ENCODE results near the gene CNGA4.

Gene CNGA4

GRCh38 chr11:6238902-6239301, at the start of gene CNGA4:
Gene CNGA4, plus strand, starts transcription at chr11:6239089. Its CDS starts 118 bp downstream, at chr11:6239207.
- no peak within 1 kb of the TSS for H3K27ac Mint-ChIP-seq
- H3K36me3 Mint-ChIP-seq = no peaks in the 10 kb centered on the region
- peaks cover 11% of the 10 kb centered on the region for H3K4me1 Mint-ChIP-seq (ENCODE audit: low read depth)
- H3K9me3 Mint-ChIP-seq (ENCODE audit: low read depth) = no peaks in the 10 kb centered on the region
- H3K4me3 Mint-ChIP-seq = no peak within 1 kb of the TSS
- H3K27me3 Mint-ChIP-seq = peaks cover 4% of the 10 kb centered on the region

- Mint-ChIP-seq H3K36me3 (no peaks in the 10 kb centered on the region), H3K27ac (no peak overlapping the region), H3K4me3 (no peak overlapping the region), H3K4me1 (ENCODE audit: low read depth) (peaks cover 8% of the 10 kb centered on the region), H3K9me3 (ENCODE audit: low read depth) (no peaks in the 10 kb centered on the region), H3K27me3 (no peaks in the 10 kb centered on the region)
These were observed 47.1 kb upstream of the CNGA4 start for GRCh38 chr11:6191742-6192141.

- Mint-ChIP-seq H3K27ac (no peak overlapping the region), H3K4me3 (no peak overlapping the region), H3K4me1 (ENCODE audit: low read depth) (peaks cover 8% of the 10 kb centered on the region), H3K27me3 (no peaks in the 10 kb centered on the region), H3K9me3 (ENCODE audit: low read depth) (no peaks in the 10 kb centered on the region), H3K36me3 (no peaks in the 10 kb centered on the region)
These were observed 44.8 kb upstream of the CNGA4 start for GRCh38 chr11:6194065-6194581.

GRCh38 chr11:6196396-6196795, 42.5 kb upstream of the CNGA4 start:
- no peaks in the 10 kb centered on the region for H3K36me3 Mint-ChIP-seq
- no peaks in the 10 kb centered on the region for H3K27me3 Mint-ChIP-seq
- peaks cover 8% of the 10 kb centered on the region for H3K4me1 Mint-ChIP-seq (ENCODE audit: low read depth)
- no peak overlapping the region for H3K4me3 Mint-ChIP-seq
- no peak overlapping the region for H3K27ac Mint-ChIP-seq
- no peaks in the 10 kb centered on the region for H3K9me3 Mint-ChIP-seq (ENCODE audit: low read depth)

GRCh38 chr11:6197466-6198200, 41.3 kb upstream of the CNGA4 start:
- no peaks in the 10 kb centered on the region for H3K36me3 Mint-ChIP-seq

DNA sequence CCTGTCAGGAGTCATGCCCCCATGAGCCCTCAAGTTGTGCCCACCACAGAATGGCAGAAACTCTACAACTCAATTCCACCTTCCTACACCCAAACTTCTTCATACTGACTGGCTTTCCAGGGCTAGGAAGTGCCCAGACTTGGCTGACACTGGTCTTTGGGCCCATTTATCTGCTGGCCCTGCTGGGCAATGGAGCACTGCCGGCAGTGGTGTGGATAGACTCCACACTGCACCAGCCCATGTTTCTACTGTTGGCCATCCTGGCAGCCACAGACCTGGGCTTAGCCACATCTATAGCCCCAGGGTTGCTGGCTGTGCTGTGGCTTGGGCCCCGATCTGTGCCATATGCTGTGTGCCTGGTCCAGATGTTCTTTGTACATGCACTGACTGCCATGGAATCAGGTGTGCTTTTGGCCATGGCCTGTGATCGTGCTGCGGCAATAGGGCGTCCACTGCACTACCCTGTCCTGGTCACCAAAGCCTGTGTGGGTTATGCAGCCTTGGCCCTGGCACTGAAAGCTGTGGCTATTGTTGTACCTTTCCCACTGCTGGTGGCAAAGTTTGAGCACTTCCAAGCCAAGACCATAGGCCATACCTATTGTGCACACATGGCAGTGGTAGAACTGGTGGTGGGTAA, 39.6 kb upstream of the CNGA4 start, which contains the start of gene OR52W1:
OR52W1 (plus strand) TSS at position 51 of the 637 bp plus-strand sequence; CDS start at position 51, 0 bp downstream.
- Mint-ChIP-seq H3K4me1 (ENCODE audit: low read depth) (peaks cover 21% of the 10 kb centered on the region), H3K36me3 (no peaks in the 10 kb centered on the region), H3K27ac (no peak within 1 kb of the TSS), H3K4me3 (no peak within 1 kb of the TSS), H3K27me3 (no peaks in the 10 kb centered on the region), H3K9me3 (ENCODE audit: low read depth) (no peaks in the 10 kb centered on the region)

More at GRCh38 chr11:6197466-6198200, 41.3 kb upstream of the CNGA4 start:
- Mint-ChIP-seq H3K4me1 (ENCODE audit: low read depth) (peaks cover 8% of the 10 kb centered on the region), H3K4me3 (no peak overlapping the region), H3K9me3 (ENCODE audit: low read depth) (no peaks in the 10 kb centered on the region), H3K27me3 (no peaks in the 10 kb centered on the region), H3K27ac (no peak overlapping the region)

- H3K4me3 Mint-ChIP-seq = no peak overlapping the region
- no peaks in the 10 kb centered on the region for H3K27me3 Mint-ChIP-seq
- H3K9me3 Mint-ChIP-seq (ENCODE audit: low read depth) = no peaks in the 10 kb centered on the region
- H3K27ac Mint-ChIP-seq = no peak overlapping the region
- H3K36me3 Mint-ChIP-seq = peaks cover 3% of the 10 kb centered on the region
- peaks cover 29% of the 10 kb centered on the region for H3K4me1 Mint-ChIP-seq (ENCODE audit: low read depth)
These were observed 37.9 kb upstream of the CNGA4 start for GRCh38 chr11:6200975-6201374.

DNA sequence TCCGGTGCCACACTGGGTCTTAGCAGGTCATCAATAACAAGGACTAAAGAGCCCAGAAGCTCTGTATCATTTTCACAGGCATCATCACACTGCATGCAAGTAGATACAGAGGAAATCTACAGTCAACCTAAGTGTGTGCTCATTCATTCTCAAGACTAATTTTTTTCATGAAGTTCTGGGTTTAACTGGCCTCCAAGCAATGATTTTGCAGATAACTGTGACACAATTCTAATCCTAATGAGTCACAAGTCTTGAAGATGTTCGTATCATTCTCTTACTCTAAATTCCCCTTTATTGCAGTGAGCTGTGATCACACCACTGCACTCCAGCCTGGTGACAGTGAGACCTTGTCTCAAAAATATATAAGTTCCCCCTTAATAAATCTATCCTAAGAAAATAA, 37.4 kb upstream of the CNGA4 start:
- Mint-ChIP-seq H3K4me3 (no peak overlapping the region), H3K9me3 (ENCODE audit: low read depth) (no peaks in the 10 kb centered on the region), H3K36me3 (peaks cover 3% of the 10 kb centered on the region), H3K27ac (no peak overlapping the region), H3K4me1 (ENCODE audit: low read depth) (peaks cover 24% of the 10 kb centered on the region), H3K27me3 (no peaks in the 10 kb centered on the region)

DNA sequence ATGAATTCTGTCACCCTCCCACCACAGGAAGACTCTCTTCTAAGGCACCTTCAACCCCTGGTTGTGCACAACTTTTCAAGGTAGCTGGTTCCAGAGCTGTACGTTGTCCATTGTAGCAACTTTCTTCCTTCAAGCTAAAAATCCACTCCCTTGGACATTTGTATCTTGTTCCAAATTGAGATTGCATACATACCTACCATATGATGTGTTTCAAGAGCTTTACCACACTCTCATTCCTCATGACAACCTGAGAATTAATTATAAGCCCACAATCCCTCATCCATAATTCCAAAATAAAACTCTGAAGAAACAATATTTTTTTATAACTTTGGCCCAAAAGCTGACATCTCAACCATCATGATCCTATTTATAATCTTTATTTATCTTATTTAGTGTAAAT, 36.8 kb upstream of the CNGA4 start:
- peaks cover 5% of the 10 kb centered on the region for H3K36me3 Mint-ChIP-seq
- no peak overlapping the region for H3K4me3 Mint-ChIP-seq

GRCh38 chr11:6203327-6203726, 35.6 kb upstream of the CNGA4 start:
- Mint-ChIP-seq H3K36me3 (peaks cover 5% of the 10 kb centered on the region), H3K27me3 (no peaks in the 10 kb centered on the region), H3K27ac (no peak overlapping the region), H3K4me1 (ENCODE audit: low read depth) (peaks cover 22% of the 10 kb centered on the region), H3K9me3 (ENCODE audit: low read depth) (no peaks in the 10 kb centered on the region), H3K4me3 (no peak overlapping the region)

More for the DNA sequence above, 36.8 kb upstream of the CNGA4 start:
- H3K27me3 Mint-ChIP-seq = no peaks in the 10 kb centered on the region
- no peak overlapping the region for H3K27ac Mint-ChIP-seq
- H3K4me1 Mint-ChIP-seq (ENCODE audit: low read depth) = peaks cover 22% of the 10 kb centered on the region
- H3K9me3 Mint-ChIP-seq (ENCODE audit: low read depth) = no peaks in the 10 kb centered on the region

DNA sequence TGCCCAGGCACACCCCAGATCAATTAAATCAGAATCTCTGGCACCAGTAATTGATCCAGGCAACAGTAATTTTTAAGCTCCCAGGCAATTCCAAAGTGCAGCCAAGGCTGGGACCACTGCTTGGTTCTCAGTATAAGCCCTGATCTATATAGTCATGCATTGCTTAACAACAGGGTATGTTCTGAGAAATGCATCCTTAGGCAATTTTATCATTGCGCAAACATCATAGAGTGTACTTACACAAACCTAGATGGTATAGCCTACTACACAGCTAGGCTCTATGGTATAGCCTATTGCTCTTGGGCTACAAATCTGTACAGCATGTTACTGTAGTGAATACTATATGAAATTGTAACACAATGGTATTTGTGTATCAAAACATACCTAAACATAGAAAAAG, 34.2 kb upstream of the CNGA4 start:
- peaks cover 8% of the 10 kb centered on the region for H3K36me3 Mint-ChIP-seq
- H3K4me3 Mint-ChIP-seq = no peak overlapping the region
- H3K4me1 Mint-ChIP-seq (ENCODE audit: low read depth) = peaks cover 22% of the 10 kb centered on the region
- H3K27me3 Mint-ChIP-seq = no peaks in the 10 kb centered on the region
- H3K27ac Mint-ChIP-seq = no peak overlapping the region
- no peaks in the 10 kb centered on the region for H3K9me3 Mint-ChIP-seq (ENCODE audit: low read depth)

- H3K27ac Mint-ChIP-seq = no peak within 1 kb of the TSS
- H3K4me1 Mint-ChIP-seq (ENCODE audit: low read depth) = peaks cover 22% of the 10 kb centered on the region
- no peaks in the 10 kb centered on the region for H3K27me3 Mint-ChIP-seq
- H3K9me3 Mint-ChIP-seq (ENCODE audit: low read depth) = no peaks in the 10 kb centered on the region
- H3K36me3 Mint-ChIP-seq = peaks cover 8% of the 10 kb centered on the region
- no peak within 1 kb of the TSS for H3K4me3 Mint-ChIP-seq
These were observed 33.5 kb upstream of the CNGA4 start, which contains the start of gene C11orf42 for GRCh38 chr11:6205366-6205765. Gene C11orf42, plus strand, starts transcription at chr11:6205557. Its CDS starts 59 bp downstream, at chr11:6205616.

DNA sequence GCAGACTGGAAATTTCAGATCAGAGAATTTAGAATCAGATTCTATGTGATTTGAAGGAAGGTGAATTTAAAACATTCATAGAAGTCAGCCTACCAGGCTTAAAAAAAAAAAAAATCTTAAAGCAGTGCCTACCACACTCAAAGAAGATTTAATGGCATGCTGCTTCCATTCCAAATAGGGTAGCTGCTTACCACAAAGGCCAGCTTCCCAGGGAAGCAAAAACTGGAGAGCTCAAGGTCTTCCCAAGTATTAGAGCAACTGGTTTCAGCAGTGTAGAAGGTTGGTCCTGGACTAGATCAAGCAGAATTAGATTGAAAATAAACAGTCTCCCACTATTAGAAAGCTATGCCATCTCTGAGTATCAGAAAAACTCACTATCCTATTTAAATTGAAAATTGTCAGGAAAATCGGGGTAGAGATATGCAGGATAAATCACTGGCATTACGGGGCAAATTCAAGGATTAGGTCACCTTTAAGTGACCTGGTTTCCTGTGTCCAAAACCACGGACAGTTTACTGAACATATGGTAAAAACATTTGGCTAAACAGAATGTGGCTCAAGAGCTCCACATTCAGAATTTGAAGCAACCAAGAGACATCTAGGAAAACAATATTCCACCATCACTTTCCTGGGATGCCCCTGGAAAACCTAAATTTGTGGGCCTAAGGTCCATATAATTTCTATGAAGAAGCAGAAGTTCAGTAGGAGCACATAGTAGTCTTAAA, 32.3 kb upstream of the CNGA4 start:
- no peak overlapping the region for H3K27ac Mint-ChIP-seq
- H3K4me1 Mint-ChIP-seq (ENCODE audit: low read depth) = peaks cover 22% of the 10 kb centered on the region
- no peak overlapping the region for H3K4me3 Mint-ChIP-seq
- H3K27me3 Mint-ChIP-seq = no peaks in the 10 kb centered on the region
- H3K36me3 Mint-ChIP-seq = peaks cover 8% of the 10 kb centered on the region
- H3K9me3 Mint-ChIP-seq (ENCODE audit: low read depth) = no peaks in the 10 kb centered on the region

- Mint-ChIP-seq H3K4me3 (no peak overlapping the region), H3K9me3 (ENCODE audit: low read depth) (no peaks in the 10 kb centered on the region), H3K4me1 (ENCODE audit: low read depth) (peaks cover 4% of the 10 kb centered on the region), H3K27ac (no peak overlapping the region), H3K27me3 (no peaks in the 10 kb centered on the region), H3K36me3 (peaks cover 8% of the 10 kb centered on the region)
These were observed 29.1 kb upstream of the CNGA4 start for GRCh38 chr11:6209801-6210200.
